HG03460 (cell line): ENCODE results near the gene PLIN5.

Experiments used
- ATAC-seq: cut with Tn5 transposase; IDR thresholded peaks from one replicate; pipeline ENCODE4 v1.9.1; 2021; ENCODE audit not compliant: unreplicated experiment

Gene PLIN5

GRCh38 chr19:4534836-4535658 is at the start of gene PLIN5:
PLIN5 (minus strand) TSS chr19:4535224; CDS start chr19:4534074, 1,150 bp downstream.
- no peak for ATAC-seq

GRCh38 chr19:4583961-4584669 is 49.1 kb upstream of the PLIN5 start:
- ATAC-seq, result no peak

GRCh38 chr19:4582980-4583842 is 48.2 kb upstream of the PLIN5 start:
- no peak for ATAC-seq

GRCh38 chr19:4581666-4582553 is 46.9 kb upstream of the PLIN5 start:
- no peak for ATAC-seq

GRCh38 chr19:4580961-4581665 is 46.1 kb upstream of the PLIN5 start:
- ATAC-seq, result no peak

- no peak for ATAC-seq
Observed at GRCh38 chr19:4580021-4580901, 45.2 kb upstream of the PLIN5 start.

GRCh38 chr19:4579389-4579788 is 44.4 kb upstream of the PLIN5 start:
- no peak for ATAC-seq

- ATAC-seq, result no peak
Observed at GRCh38 chr19:4578552-4579248, 43.7 kb upstream of the PLIN5 start.

- no peak for ATAC-seq
Observed at GRCh38 chr19:4577020-4577782, 42.2 kb upstream of the PLIN5 start.

GRCh38 chr19:4576016-4576933 is 41.3 kb upstream of the PLIN5 start:
- ATAC-seq, result no peak

GRCh38 chr19:4575267-4576015 is 40.4 kb upstream of the PLIN5 start:
- no peak for ATAC-seq

- no peak for ATAC-seq
Observed at GRCh38 chr19:4573682-4574081, 38.7 kb upstream of the PLIN5 start.

- ATAC-seq, result no peak
Observed at GRCh38 chr19:4571305-4571917, 36.4 kb upstream of the PLIN5 start.

GRCh38 chr19:4570916-4571304 is 35.9 kb upstream of the PLIN5 start:
- ATAC-seq, result no peak

GRCh38 chr19:4570402-4570801 is 35.4 kb upstream of the PLIN5 start:
- no peak for ATAC-seq
